HG03565 (cell line): ENCODE results near the gene PPP1R3D.
"Not testable (repeated sequence)": the region's sequence is repeated elsewhere in the genome, so short reads cannot be mapped to it uniquely, and the experiment has no call there.

Experiments used
- ATAC-seq: cut with Tn5 transposase; IDR thresholded peaks from one replicate; pipeline ENCODE4 v1.9.1; 2021; ENCODE audit warnings: mild to moderate bottlenecking, moderate library complexity; ENCODE audit not compliant: unreplicated experiment

Gene PPP1R3D

GRCh38 chr20:59925899-59926298 lies 14.2 kb downstream of the PPP1R3D start:
- ATAC-seq: no peak

GRCh38 chr20:59925359-59925758 lies 14.7 kb downstream of the PPP1R3D start:
- ATAC-seq: no peak

DNA sequence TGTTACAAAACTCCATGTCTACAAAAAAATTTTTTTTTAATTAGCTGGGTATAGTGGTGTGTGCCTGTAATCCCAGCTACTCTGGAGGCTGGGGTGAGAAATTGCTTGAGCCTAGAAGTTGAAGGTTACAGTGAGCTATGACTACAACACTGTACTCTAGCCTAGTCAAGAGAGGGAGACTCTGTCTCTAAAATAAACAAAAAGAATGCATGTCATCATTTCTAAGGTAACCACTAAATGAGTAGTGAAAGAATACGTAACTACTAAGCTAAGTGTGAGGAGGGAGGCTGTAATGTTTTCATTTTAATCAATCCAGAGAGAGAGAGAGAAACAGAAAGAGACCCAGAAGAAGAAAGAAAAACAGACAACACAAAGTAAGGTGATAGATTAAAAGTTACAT lies 16.6 kb downstream of the PPP1R3D start:
- ATAC-seq: no peak

GRCh38 chr20:59920944-59921343 lies 19.2 kb downstream of the PPP1R3D start:
- ATAC-seq: no peak

DNA sequence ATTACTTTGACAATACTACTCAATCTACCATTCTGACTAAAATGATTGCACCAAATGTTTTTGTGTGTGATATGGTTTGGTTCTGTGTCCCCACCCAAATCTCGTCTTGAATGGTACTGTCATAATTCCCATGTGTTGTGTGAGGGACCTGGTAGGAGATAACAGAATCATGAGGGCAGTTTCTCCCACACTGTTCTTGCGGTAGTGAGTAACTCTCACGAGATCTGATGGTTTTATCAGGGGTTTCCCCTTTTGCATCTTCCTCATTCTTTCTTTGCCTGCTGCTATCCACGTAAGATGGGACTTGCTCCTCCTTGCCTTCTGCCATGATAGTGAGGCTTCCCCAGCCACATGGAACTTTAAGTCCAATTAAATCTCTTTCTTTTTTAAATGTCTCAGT lies 27.5 kb downstream of the PPP1R3D start:
- no peak for ATAC-seq

- no peak for ATAC-seq
Measured at GRCh38 chr20:59911041-59911440, 29.1 kb downstream of the PPP1R3D start.

DNA sequence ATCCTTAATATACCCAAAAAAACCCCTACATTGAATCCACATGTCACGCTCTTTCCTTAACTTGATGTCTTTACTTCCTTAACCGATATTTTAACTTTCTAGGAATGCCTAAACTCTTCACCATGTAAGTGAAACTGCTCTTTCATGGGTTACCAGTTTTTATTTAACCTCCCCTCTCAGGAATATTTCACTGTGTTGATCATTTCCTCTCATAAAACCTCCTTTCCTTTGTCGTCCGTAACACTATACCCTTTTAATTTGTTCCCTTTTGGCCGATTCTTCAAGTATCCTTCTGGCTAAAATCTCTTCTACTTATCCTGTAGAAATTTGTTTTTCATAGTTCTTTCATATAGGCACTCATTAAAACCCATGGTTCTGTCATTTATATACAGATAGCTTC lies 31.2 kb downstream of the PPP1R3D start:
- ATAC-seq: no peak

GRCh38 chr20:59903621-59904020 lies 36.5 kb downstream of the PPP1R3D start:
- ATAC-seq: no peak

GRCh38 chr20:59902470-59902869 lies 37.6 kb downstream of the PPP1R3D start:
- no peak for ATAC-seq

DNA sequence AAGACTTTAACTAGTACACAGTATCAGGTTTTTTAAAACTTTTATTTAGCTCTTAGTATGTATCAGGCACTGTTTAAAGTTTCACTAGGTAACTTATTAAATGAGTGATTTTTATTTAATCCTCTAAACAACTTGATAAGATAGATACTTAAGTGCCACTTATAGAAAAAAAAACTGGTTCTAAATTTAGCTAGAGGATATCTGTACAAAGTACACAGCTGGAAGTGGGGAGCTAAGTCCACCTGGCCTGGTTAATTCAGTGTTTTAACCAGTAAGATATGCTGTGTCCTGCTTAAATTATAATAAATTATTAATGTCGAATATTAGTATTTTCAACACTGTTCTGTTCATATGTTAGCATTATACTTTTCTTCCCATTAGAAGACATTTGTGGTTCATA lies 44.2 kb downstream of the PPP1R3D start:
- ATAC-seq: no peak

DNA sequence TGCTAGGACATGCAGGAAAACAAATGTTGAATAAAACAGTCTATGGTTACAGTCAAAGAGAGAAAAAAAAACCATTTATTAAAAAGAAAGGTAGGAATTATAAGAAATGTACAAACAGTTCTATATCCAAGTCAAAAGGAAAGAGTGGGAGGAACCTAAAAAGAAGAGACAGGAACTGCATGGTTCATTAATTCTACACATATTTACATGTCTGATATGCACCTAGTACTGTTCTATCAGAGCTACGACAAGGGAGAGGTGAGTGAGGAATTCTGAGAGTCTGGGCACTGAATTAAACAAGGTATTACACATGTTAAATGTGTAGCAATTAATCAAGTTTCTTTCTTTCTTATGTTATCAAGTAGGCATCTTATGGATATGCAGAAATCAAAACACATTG lies 48.5 kb downstream of the PPP1R3D start:
- no peak for ATAC-seq

GRCh38 chr20:59890035-59890434 lies 50.1 kb downstream of the PPP1R3D start:
- ATAC-seq: not testable (repeated sequence)

- ATAC-seq: no peak
Measured at GRCh38 chr20:59888050-59888449, 52.1 kb downstream of the PPP1R3D start.
